Stimulated activated CD4-positive, alpha-beta T cell treated with anti-CD3 and anti-CD28 coated beads, Interleukin-2, amount 100 ng/mL, for 48 hours (primary cell): ENCODE measurements around the gene HMGB2.

Source experiments
- DNase-seq, 2 donors: peaks; one replicate each; pipeline ENCODE4 v3.0.0-alpha.2; 2020

HMGB2 gene

DNA sequence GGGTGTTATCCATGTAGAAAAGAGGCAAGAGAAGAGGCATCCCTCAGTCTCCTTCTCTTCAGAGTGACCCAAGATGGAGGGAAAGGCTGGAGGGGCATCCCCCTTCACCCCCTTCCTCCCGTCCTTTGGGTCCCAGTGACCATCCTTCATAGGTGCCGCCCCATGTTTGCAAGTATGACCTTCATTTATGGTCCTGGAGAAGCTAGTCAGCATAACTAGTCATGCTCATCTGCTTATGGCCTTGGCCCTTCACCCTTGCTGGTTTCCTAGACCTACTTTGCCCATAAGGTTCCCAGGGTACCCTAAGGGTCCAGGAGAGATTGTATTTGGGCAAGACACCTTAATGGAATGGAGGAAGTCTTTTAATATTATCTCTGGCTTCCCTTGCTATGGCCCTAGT lies 46.7 kb downstream of the HMGB2 start:
- DNase-seq: no peak

GRCh38 chr4:173284463-173284862 lies 49.7 kb downstream of the HMGB2 start:
- DNase-seq: no peak

GRCh38 chr4:173282626-173283025 lies 51.5 kb downstream of the HMGB2 start:
- DNase-seq: no peak

- DNase-seq: no peak
Observed at GRCh38 chr4:173282256-173282562, 51.9 kb downstream of the HMGB2 start.

GRCh38 chr4:173281406-173282255 lies 52.5 kb downstream of the HMGB2 start:
- DNase-seq: no peak
